ENCODE results near the gene ANXA2R.

- TF ChIP-seq, protein P1, sequence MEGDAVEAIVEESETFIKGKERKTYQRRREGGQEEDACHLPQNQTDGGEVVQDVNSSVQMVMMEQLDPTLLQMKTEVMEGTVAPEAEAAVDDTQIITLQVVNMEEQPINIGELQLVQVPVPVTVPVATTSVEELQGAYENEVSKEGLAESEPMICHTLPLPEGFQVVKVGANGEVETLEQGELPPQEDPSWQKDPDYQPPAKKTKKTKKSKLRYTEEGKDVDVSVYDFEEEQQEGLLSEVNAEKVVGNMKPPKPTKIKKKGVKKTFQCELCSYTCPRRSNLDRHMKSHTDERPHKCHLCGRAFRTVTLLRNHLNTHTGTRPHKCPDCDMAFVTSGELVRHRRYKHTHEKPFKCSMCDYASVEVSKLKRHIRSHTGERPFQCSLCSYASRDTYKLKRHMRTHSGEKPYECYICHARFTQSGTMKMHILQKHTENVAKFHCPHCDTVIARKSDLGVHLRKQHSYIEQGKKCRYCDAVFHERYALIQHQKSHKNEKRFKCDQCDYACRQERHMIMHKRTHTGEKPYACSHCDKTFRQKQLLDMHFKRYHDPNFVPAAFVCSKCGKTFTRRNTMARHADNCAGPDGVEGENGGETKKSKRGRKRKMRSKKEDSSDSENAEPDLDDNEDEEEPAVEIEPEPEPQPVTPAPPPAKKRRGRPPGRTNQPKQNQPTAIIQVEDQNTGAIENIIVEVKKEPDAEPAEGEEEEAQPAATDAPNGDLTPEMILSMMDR (IDR thresholded peaks at IDR 0.05): no peak
- TF ChIP-seq POLR2A (IDR thresholded peaks at IDR 0.05; ENCODE audit: low read depth): no peak
- TF ChIP-seq EP300 (IDR thresholded peaks at IDR 0.05): no peak
Measured at GRCh38 chr5:43065948-43066798, 26.1 kb upstream of the ANXA2R start.
